OCI-LY7 (cell line): ENCODE measurements around the gene USP53. TPM values are rescaled to one million over a fixed set of nuclear protein-coding genes. Genes with fewer than 3 reads are reported as not detected.

ENCODE experiments used
- BruUV-seq: library from RNA; stranded (reverse); fragments of 400-500 nt; replicated peaks from 2 replicates; lab custom pipeline; 2021; lab: Mats Ljungman, UMichigan
- CTCF ChIA-PET: fragments of 300-600 bp; sonication (Branson Sonifier 250); formaldehyde crosslinking; loops from one replicate; lab custom pipeline; 2022; ENCODE audit warnings: antibody characterized with exemption; ENCODE audit not compliant: unreplicated experiment; lab: Charles Lee
- POLR2A ChIA-PET: fragments of 300-600 bp; sonication (Branson Sonifier 250); formaldehyde crosslinking; loops from one replicate; lab custom pipeline; 2022; ENCODE audit warnings: antibody characterized with exemption; lab: Charles Lee
- DNase-seq: peaks from one replicate; pipeline ENCODE4 v3.0.0-alpha.2; 2015; ENCODE audit warnings: low spot score
- H2AFZ ChIP-seq: fragments of 200-600 bp; sonication (generic), shearing (Covaris generic); 2 replicates; pipeline ENCODE4 v1.6.1; 2014; ENCODE audit warnings: mild to moderate bottlenecking, antibody characterized with exemption, low read length, moderate library complexity
- H3K27ac ChIP-seq: fragments of 200-600 bp; sonication (generic); 2 replicates; pipeline ENCODE4 v1.5.1; 2014; ENCODE audit warnings: mixed run types, low read depth, mild to moderate bottlenecking, moderate library complexity, low read length, inconsistent platforms; ENCODE audit not compliant: poor library complexity, severe bottlenecking
- H3K36me3 ChIP-seq: fragments of 200-600 bp; sonication (generic); 2 replicates; pipeline ENCODE4 v1.6.1; 2014; ENCODE audit warnings: mild to moderate bottlenecking, antibody characterized with exemption, low read length, moderate library complexity, mixed read lengths; ENCODE audit not compliant: insufficient read depth
- H3K4me1 ChIP-seq: fragments of 200-600 bp; sonication (generic); 2 replicates; pipeline ENCODE4 v1.5.1; 2014; ENCODE audit warnings: mild to moderate bottlenecking, low read length; ENCODE audit not compliant: insufficient read depth, poor library complexity, severe bottlenecking
- H3K4me2 ChIP-seq: fragments of 200-600 bp; sonication (generic); 2 replicates; pipeline ENCODE4 v1.6.1; 2014; ENCODE audit warnings: mild to moderate bottlenecking, low read length
- H3K4me3 ChIP-seq: fragments of 200-600 bp; sonication (generic); 2 replicates; pipeline ENCODE4 v1.5.1; 2014; ENCODE audit warnings: mild to moderate bottlenecking, low read depth, low read length; ENCODE audit not compliant: poor library complexity, severe bottlenecking
- H3K79me2 ChIP-seq: fragments of 200-600 bp; sonication (generic); 2 replicates; pipeline ENCODE4 v1.6.1; 2016; ENCODE audit warnings: low read depth, mild to moderate bottlenecking, low read length, moderate library complexity, mixed read lengths; ENCODE audit not compliant: insufficient read depth
- H3K9me2 ChIP-seq: fragments of 200-600 bp; sonication (generic); 2 replicates; pipeline ENCODE4 v1.6.1; 2016; ENCODE audit warnings: mild to moderate bottlenecking, low read length, mixed read lengths; ENCODE audit not compliant: insufficient read depth
- H3K9me3 ChIP-seq: fragments of 200-600 bp; sonication (generic); 2 replicates; pipeline ENCODE4 v1.6.1; 2014; ENCODE audit warnings: mild to moderate bottlenecking, mixed run types, low read length, mixed read lengths
- H4K20me1 ChIP-seq: fragments of 200-600 bp; sonication (generic); 2 replicates; pipeline ENCODE4 v1.6.1; 2014; ENCODE audit warnings: mild to moderate bottlenecking, antibody characterized with exemption, low read length, moderate library complexity, mixed read lengths; ENCODE audit not compliant: insufficient read depth
- EZH2phosphoT487 ChIP-seq: fragments of 200-600 bp; sonication (generic); IDR thresholded peaks from 2 replicates; pipeline ENCODE4 v1.6.1; 2018; ENCODE audit warnings: low read depth, borderline replicate concordance, mild to moderate bottlenecking, mixed run types, antibody characterized with exemption, low read length, moderate library complexity, mixed read lengths
- intact Hi-C: fragments of 100-400 bp; cut with micrococcal nuclease; formaldehyde crosslinking; loops from one replicate; pipeline ENCODE4 v1.10.0; 2022; ENCODE audit not compliant: unreplicated experiment
- total RNA-seq, 2 experiments: library from RNA; depleted of rRNA in 1 of 2; stranded (reverse); fragments of >200 nt in 1 of 2; shearing (Covaris generic) in 1 of 2; gene quantifications; 2 replicates each; pipeline ENCODE4 v1.2.3, GENCODE V29; 2014 to 2022
- TF ChIP-seq, protein P1 (sequence below): fragments of 200-600 bp; sonication (generic); conservative IDR thresholded peaks from 2 replicates; pipeline ENCODE4 v1.5.1; 2014; ENCODE audit warnings: mild to moderate bottlenecking, antibody characterized with exemption, low read length, moderate library complexity, mixed read lengths

USP53 gene
- total RNA-seq, 2 experiments from 2014 or later = 4.9 to 9.2 TPM

DNA sequence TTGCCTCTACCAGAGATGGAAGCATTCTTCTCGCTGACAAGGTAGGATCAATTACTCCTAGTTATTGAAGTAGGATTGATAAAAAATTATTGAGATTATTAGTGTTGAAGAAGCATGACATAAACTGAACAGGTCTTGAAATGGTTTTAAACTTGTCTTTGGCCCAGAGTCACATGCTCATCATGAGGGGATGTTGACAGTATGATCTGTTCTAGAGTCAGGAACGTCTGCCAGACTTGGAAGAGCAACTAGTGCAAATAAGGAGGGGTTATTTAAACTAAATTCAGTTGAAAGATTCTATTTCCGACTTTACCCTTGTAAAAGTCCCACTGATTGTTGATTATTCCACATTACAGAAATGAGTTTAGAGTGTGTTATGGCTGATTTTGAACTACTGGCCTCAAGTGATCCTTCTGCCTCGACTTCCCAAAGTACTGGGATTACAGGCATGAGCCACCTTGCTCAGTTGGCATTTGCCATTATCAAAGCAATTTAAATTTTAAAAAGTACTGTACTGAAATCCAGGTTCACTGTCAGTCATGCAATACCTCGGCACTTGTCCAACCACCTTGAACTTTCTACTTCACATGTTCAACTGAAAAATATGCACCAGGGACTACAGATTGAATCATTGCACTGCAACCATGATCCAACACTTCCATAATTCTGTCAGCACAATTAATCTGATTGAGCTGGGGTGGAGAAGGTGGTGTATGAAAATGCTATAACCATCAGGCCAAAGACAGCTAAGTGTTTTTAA lies 89.7 kb downstream of the USP53 start:
- intact Hi-C loops = no loop called here
- BruUV-seq = no TSS peak
- Histone ChIP-seq H4K20me1 (no peaks in the 10 kb centered on the region), H2AFZ (no peak overlapping the region; the same call in 1 of the 2 replicates), H3K27ac (no peak overlapping the region), H3K9me2 (no peaks in the 10 kb centered on the region), H3K4me3 (no peak overlapping the region), H3K4me1 (peaks cover 25% of the 10 kb centered on the region), H3K4me2 (no peak overlapping the region), H3K9me3 (no peaks in the 10 kb centered on the region), H3K36me3 (peaks cover 14% of the 10 kb centered on the region), H3K79me2 (peaks cover 31% of the 10 kb centered on the region)
- ChIA-PET CTCF (no interaction called here), POLR2A (interaction anchor here (0.6 kb wide), 1 partner anchor 266 kb away, joined by 5 read pairs; no protein-coding TSS in a partner anchor)
- TF ChIP-seq EZH2phosphoT487 = no peak
- TF ChIP-seq, protein P1, sequence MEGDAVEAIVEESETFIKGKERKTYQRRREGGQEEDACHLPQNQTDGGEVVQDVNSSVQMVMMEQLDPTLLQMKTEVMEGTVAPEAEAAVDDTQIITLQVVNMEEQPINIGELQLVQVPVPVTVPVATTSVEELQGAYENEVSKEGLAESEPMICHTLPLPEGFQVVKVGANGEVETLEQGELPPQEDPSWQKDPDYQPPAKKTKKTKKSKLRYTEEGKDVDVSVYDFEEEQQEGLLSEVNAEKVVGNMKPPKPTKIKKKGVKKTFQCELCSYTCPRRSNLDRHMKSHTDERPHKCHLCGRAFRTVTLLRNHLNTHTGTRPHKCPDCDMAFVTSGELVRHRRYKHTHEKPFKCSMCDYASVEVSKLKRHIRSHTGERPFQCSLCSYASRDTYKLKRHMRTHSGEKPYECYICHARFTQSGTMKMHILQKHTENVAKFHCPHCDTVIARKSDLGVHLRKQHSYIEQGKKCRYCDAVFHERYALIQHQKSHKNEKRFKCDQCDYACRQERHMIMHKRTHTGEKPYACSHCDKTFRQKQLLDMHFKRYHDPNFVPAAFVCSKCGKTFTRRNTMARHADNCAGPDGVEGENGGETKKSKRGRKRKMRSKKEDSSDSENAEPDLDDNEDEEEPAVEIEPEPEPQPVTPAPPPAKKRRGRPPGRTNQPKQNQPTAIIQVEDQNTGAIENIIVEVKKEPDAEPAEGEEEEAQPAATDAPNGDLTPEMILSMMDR = no peak
- DNase-seq = no peak

DNA sequence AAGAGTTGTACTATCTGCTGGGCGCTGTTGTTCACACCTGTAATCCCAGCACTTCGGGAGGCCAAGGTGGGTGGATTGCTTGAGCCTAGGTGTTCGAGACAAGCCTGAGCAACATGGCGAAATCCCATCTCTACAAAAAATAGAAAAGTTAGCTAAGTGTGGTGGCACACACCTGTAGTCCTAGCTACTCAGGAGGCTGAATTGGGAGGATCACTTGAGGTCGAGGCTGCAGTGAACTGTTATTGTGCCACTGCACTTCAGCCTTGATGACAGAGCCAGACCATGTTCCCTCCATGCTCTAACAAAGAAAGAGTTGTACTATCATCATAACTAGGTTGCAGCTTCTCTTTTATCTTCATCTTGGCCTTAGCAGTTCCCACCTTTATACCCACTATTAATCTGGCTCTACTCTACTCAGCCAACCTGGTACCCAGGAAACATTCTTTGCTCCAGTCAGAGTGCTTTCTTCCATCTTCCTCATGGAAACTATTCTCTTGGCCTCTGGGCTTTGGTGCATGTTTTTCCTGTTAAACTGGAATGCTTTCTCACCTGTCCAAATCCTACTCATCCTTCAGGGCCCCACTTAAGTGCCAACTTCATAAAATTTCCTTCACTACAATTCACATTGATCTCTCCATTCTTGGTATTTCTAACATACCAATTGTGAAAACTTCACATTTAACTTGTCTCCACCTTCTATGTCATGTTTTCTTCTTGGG lies 91.2 kb downstream of the USP53 start:
- intact Hi-C loops = no loop called here
- H3K4me1 ChIP-seq = peaks cover 16% of the 10 kb centered on the region
- H3K4me3 ChIP-seq = no peak overlapping the region
- no peak overlapping the region for H3K4me2 ChIP-seq
- no peak overlapping the region for H3K27ac ChIP-seq
- BruUV-seq = no TSS peak
- no peaks in the 10 kb centered on the region for H4K20me1 ChIP-seq
- CTCF ChIA-PET = no interaction called here
- no peaks in the 10 kb centered on the region for H3K9me2 ChIP-seq
- POLR2A ChIA-PET = interaction anchor here (0.7 kb wide), 1 partner anchor 1972 kb away, joined by 3 read pairs; no protein-coding TSS in a partner anchor
- no peaks in the 10 kb centered on the region for H3K36me3 ChIP-seq
- no peak overlapping the region for H2AFZ ChIP-seq
- no peaks in the 10 kb centered on the region for H3K9me3 ChIP-seq
- no peak for DNase-seq
- no peak for TF ChIP-seq EZH2phosphoT487
- TF ChIP-seq, protein P1 = no peak
- H3K79me2 ChIP-seq = peaks cover 16% of the 10 kb centered on the region; the same call in 1 of the 2 replicates
